ENCODE results near the gene CFAP119. TPM values are rescaled to one million over a fixed set of nuclear protein-coding genes. Genes with fewer than 3 reads are reported as not detected.

Gene CFAP119
- polyA plus RNA-seq, 1 donor from 2014 or later: 17.0 TPM

- no peak overlapping the region for H3K27ac ChIP-seq (ENCODE audit: low read length)
- TF ChIP-seq EP300 (conservative IDR thresholded peaks at IDR 0.05; ENCODE audit: poor library complexity, severe bottlenecking) (no peak), TAF1 (IDR thresholded peaks at IDR 0.05; ENCODE audit: low read depth) (no peak), SMC3 (conservative IDR thresholded peaks at IDR 0.05; ENCODE audit: poor library complexity) (no peak), CTCF (IDR thresholded peaks at IDR 0.05; ENCODE audit: poor library complexity, severe bottlenecking) (no peak), POLR2AphosphoS5 (IDR thresholded peaks at IDR 0.05) (no peak), RAD21 (conservative IDR thresholded peaks at IDR 0.05) (no peak), MXI1 (conservative IDR thresholded peaks at IDR 0.05; ENCODE audit: poor library complexity, severe bottlenecking) (no peak), EZH2 (IDR thresholded peaks at IDR 0.05; ENCODE audit: borderline replicate concordance, insufficient read depth, low read length, poor library complexity, severe bottlenecking) (no peak)
- TF ChIP-seq, protein P1, sequence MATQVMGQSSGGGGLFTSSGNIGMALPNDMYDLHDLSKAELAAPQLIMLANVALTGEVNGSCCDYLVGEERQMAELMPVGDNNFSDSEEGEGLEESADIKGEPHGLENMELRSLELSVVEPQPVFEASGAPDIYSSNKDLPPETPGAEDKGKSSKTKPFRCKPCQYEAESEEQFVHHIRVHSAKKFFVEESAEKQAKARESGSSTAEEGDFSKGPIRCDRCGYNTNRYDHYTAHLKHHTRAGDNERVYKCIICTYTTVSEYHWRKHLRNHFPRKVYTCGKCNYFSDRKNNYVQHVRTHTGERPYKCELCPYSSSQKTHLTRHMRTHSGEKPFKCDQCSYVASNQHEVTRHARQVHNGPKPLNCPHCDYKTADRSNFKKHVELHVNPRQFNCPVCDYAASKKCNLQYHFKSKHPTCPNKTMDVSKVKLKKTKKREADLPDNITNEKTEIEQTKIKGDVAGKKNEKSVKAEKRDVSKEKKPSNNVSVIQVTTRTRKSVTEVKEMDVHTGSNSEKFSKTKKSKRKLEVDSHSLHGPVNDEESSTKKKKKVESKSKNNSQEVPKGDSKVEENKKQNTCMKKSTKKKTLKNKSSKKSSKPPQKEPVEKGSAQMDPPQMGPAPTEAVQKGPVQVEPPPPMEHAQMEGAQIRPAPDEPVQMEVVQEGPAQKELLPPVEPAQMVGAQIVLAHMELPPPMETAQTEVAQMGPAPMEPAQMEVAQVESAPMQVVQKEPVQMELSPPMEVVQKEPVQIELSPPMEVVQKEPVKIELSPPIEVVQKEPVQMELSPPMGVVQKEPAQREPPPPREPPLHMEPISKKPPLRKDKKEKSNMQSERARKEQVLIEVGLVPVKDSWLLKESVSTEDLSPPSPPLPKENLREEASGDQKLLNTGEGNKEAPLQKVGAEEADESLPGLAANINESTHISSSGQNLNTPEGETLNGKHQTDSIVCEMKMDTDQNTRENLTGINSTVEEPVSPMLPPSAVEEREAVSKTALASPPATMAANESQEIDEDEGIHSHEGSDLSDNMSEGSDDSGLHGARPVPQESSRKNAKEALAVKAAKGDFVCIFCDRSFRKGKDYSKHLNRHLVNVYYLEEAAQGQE (IDR thresholded peaks at IDR 0.05; ENCODE audit: borderline replicate concordance): no peak
- no peaks in the 10 kb centered on the region for H3K36me3 ChIP-seq (ENCODE audit: insufficient read depth, low read length)
- H3K9ac ChIP-seq (ENCODE audit: low read length): no peak overlapping the region
- no peak overlapping the region for H3K4me2 ChIP-seq (ENCODE audit: low read length)
- H3K9me3 ChIP-seq (ENCODE audit: low read length): no peaks in the 10 kb centered on the region
- no peak overlapping the region for H3K4me3 ChIP-seq (ENCODE audit: low read length)
- H3K9me2 ChIP-seq (ENCODE audit: insufficient read depth, low read length): no peaks in the 10 kb centered on the region
- peaks cover 6% of the 10 kb centered on the region for H3K79me2 ChIP-seq (replicated peaks; ENCODE audit: insufficient read depth, low read length)
- H3F3A ChIP-seq (ENCODE audit: insufficient read depth, low read length, poor library complexity, severe bottlenecking): no peaks in the 10 kb centered on the region
- H3K27me3 ChIP-seq (ENCODE audit: insufficient read depth, low read depth, low read length): no peaks in the 10 kb centered on the region
- H4K20me1 ChIP-seq (ENCODE audit: insufficient read depth): no peaks in the 10 kb centered on the region
- no peak overlapping the region for H2AFZ ChIP-seq (ENCODE audit: low read depth, low read length)
Measured at GRCh38 chr16:30755955-30756780, 5.7 kb downstream of the CFAP119 start.

DNA sequence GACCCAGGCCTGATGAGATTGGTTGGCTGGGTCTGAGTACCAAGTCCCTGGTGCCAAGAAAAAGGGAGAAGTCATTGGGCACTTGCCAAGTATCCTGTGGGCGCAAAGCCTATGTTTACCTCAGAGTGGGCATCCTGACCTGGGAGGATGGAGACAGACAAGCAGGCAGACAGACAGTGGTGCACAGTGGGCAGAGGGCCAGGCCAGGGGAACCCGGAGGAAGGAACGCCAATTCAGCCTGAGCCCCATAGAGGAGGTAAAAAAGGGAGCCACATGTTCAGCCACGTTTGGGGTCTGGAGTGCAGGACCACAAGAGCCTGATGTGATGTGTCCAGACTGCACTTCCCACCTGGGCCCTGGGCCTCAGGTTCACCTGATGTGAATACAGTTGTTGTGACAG lies 8.3 kb downstream of the CFAP119 start:
- Histone ChIP-seq H3K79me2 (replicated peaks; ENCODE audit: insufficient read depth, low read length) (peaks cover 9% of the 10 kb centered on the region), H3K4me3 (ENCODE audit: low read length) (no peak overlapping the region), H3K9me2 (ENCODE audit: insufficient read depth, low read length) (no peaks in the 10 kb centered on the region), H3K36me3 (ENCODE audit: insufficient read depth, low read length) (no peaks in the 10 kb centered on the region), H4K20me1 (ENCODE audit: insufficient read depth) (no peaks in the 10 kb centered on the region), H3K9me3 (ENCODE audit: low read length) (no peaks in the 10 kb centered on the region), H3K27ac (ENCODE audit: low read length) (no peak overlapping the region), H3K4me2 (ENCODE audit: low read length) (no peak overlapping the region), H3F3A (ENCODE audit: insufficient read depth, low read length, poor library complexity, severe bottlenecking) (no peaks in the 10 kb centered on the region), H2AFZ (ENCODE audit: low read depth, low read length) (no peak overlapping the region), H3K9ac (ENCODE audit: low read length) (no peak overlapping the region), H3K27me3 (ENCODE audit: insufficient read depth, low read depth, low read length) (no peaks in the 10 kb centered on the region)
- TF ChIP-seq EZH2 (IDR thresholded peaks at IDR 0.05; ENCODE audit: borderline replicate concordance, insufficient read depth, low read length, poor library complexity, severe bottlenecking) (no peak), RAD21 (conservative IDR thresholded peaks at IDR 0.05) (no peak), CTCF (IDR thresholded peaks at IDR 0.05; ENCODE audit: poor library complexity, severe bottlenecking) (no peak)

Data from neural cell (in vitro differentiated cells).